Choroid plexus epithelial cell (primary cell): ENCODE data around the gene NDUFA3.
A peak's percentile ranks its signal among the peaks of the same experiment; 100 is the strongest.

ENCODE experiments used
- DNase-seq: peaks from one replicate; pipeline ENCODE4 v3.0.0-alpha.2; 2010; ENCODE audit warnings: low read depth
- H3K4me3 ChIP-seq: 2 replicates; pipeline ENCODE4 v1.5.1; 2011; ENCODE audit warnings: low read depth, mild to moderate bottlenecking, control low read depth, low read length, moderate library complexity
- TF ChIP-seq, protein P1 (sequence below): conservative IDR thresholded peaks from 2 replicates; pipeline ENCODE4 v1.5.1; 2011; ENCODE audit warnings: low read depth, mild to moderate bottlenecking, control low read depth, inconsistent platforms, low read length, moderate library complexity

The NDUFA3 gene

DNA sequence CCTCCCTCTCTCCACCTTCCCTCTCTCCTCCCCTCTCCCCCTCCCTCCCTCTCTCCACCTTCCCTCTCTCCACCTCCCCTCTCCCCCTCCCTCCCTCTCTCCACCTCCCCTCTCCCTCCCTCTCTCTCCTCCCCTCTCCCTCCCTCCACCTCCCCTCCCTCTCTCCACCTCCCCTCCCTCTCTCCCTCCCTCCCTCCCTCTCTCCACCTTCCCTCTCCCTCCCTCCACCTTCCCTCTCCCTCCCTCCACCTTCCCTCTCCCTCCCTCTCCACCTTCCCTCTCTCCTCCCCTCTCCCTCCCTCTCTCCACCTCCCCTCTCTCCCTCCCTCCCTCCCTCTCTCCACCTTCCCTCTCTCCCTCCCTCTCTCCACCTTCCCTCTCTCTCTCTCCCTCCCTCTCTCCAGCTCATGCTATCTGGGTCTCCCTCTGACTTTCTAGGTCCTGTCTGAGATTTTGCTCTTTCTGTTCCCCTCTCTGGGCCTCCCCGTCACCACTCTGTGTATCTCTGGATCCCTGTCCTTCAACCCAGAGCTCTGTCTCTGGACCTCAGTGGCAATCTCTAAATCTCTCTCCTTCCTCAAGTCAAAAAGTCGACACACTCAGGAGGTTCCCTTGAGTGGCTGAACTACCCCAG, 31.4 kb downstream of the NDUFA3 start:
- no peak overlapping the region for H3K4me3 ChIP-seq
- TF ChIP-seq, protein P1, sequence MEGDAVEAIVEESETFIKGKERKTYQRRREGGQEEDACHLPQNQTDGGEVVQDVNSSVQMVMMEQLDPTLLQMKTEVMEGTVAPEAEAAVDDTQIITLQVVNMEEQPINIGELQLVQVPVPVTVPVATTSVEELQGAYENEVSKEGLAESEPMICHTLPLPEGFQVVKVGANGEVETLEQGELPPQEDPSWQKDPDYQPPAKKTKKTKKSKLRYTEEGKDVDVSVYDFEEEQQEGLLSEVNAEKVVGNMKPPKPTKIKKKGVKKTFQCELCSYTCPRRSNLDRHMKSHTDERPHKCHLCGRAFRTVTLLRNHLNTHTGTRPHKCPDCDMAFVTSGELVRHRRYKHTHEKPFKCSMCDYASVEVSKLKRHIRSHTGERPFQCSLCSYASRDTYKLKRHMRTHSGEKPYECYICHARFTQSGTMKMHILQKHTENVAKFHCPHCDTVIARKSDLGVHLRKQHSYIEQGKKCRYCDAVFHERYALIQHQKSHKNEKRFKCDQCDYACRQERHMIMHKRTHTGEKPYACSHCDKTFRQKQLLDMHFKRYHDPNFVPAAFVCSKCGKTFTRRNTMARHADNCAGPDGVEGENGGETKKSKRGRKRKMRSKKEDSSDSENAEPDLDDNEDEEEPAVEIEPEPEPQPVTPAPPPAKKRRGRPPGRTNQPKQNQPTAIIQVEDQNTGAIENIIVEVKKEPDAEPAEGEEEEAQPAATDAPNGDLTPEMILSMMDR = no peak
- DNase-seq = no peak

DNA sequence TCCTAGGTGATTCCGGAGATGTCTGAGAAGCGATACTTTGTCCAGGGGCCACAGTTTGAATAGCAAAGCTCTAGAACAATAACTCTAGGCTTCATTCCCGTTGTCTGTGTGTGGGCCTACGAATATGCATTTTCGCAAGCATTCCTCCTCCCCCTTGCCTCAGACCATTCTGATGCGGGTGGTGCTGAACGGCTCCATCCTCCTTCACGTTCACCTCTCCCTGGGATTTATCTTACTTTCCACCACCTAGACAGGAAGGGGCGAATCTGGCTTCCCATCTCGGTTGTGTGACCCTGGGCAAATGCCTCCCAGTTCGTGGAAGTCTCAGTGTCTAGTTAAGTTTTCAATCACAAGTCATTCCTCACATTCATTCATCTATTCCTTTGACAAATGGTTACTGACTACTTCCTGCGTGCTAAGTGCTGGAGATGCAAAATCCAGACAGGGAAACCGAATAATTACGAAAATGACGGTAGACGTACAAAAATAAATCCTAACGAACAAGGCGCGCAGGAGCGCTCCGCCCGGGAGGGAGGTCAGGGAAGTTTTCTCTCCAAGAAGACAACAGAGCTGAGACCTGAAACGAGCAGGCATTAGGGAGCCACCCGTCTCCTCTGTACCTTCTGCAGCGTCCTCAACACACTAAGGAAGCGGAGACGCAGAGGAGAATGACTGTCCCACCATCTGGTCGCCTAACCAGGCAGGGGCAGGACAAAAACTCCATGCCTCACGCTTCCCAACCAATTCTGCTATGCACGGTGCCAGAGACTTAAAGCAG, 33.6 kb downstream of the NDUFA3 start:
- peak overlapping the region; percentile 66 for H3K4me3 ChIP-seq
- DNase-seq = no peak
- TF ChIP-seq, protein P1 = no peak

DNA sequence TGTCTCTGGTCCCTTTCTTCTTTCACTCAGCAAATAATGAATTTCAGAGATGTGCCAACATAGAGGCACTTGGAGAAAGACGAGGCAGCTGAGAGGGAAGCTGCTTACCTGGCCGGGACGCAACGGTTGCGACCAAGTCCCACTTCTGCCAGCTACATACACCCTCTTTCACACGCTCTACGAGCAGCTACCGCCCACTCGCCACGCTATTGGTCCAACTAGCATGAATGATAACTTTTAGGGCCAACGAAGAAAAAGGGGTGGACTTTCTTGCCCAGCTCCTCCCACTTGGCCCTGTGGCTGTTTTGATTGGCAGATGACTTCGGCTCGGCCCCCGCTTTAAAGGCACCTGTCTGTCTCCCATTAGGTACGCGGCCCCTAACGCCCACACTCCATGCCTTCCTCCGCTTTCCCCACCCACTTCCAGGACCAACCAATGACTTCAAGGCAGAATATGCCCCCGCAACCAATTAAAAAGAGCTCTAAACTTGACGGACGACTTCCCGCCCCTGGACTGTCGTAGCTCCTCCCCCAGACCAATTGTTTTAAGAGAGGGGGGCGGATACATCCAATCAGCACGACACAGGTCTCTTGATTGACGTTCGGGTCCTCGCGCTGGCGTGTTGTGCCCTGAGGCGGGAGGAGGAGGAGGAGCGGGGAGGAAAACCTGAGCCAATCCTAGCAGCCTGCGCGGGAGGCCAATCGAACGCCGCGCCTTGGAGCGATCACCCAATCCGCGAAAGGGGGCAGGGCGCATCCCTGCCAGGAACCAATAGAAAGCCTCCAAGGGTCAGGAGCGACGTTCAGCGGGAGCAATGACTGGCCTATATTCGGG, 34.4 kb downstream of the NDUFA3 start:
- H3K4me3 ChIP-seq = peak overlapping the region; percentile 86
- DNase-seq = peak; percentile 100
- TF ChIP-seq, protein P1 = no peak

DNA sequence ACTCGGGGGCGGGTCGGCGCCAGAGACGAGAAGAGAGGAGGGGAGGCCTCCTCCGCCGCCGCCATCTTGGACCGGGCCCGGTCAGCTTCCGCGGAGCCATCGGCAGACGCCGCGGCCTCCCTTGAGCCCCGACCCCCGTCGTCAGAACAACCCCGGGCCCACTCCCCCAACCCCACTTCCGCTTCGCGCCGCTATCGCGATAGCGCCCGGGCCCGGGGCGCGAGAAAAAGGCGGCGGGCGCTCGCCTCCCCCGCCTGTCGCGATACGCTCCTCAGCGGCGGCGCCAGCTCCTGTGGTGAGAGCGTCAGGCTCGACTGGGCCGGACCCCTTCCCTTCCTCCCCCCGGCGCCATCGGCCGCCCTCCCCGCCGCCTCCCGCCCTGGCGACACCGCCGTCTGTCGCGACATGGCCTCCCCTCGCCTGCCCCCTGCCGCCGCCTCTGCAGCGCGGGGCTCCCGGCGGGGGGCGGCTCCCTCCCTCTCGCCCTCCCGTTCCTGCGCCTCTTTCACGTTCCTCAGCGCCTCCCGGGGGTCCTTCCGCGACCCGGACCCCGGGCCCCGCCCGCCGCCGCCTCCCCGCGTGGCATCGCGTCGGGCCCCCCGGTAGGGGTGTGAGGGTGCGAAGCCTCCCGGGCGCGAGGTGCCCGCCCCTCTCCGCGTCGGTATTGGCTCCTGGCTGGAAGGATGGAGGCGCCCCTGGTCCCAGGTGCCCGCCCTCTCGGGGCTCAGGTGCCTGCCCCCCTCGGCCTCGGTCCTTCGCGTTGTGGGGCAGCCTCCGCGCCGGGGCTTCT, 35.2 kb downstream of the NDUFA3 start, which contains the start of gene CNOT3:
CNOT3 (plus strand) TSS at position 64 of the 790 bp plus-strand sequence. CDS start 5,217 bp downstream, outside the sequence.
- DNase-seq = no peak
- TF ChIP-seq, protein P1 = no peak
- H3K4me3 ChIP-seq = peak within 1 kb of the TSS; percentile 86

DNA sequence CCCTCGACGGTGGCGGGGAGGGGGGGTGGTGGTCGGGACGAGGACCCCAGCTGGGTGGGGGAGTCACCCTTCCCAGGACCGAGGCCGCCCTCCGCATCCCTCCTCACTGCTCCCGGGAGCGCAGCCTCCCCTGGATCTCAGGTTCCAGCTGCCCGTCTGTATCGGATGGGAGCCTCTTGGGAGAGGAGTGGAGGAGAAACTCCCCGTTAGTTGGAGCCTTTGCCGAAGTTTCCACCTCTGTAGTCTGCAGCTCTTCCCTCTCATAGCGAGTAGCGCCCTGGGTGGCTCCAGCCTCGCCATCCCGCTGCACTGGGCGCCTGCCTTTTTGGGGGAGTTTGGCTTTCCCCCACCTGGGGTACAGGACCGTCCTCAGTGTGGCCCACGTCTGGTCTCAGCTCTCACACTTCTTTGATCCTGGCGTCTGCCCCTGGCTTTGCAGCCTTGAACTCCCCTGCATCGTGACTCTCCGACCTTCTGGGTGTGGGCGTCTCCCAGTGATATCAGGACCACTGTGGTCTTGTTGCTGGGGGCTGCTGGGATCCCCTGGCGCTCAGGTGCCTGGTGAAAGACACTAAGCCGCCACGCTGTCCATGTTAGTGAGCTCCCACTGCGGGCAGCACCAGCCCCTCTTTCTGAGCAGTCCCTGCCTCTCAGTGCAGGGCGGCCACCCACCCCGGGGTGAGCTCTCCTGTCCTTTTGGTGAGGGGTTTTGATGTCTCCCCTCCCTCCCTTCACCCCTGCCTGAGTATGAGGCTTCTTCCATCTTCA, 36.0 kb downstream of the NDUFA3 start:
- DNase-seq = no peak
- TF ChIP-seq, protein P1 = no peak
- H3K4me3 ChIP-seq = peak overlapping the region; percentile 86

DNA sequence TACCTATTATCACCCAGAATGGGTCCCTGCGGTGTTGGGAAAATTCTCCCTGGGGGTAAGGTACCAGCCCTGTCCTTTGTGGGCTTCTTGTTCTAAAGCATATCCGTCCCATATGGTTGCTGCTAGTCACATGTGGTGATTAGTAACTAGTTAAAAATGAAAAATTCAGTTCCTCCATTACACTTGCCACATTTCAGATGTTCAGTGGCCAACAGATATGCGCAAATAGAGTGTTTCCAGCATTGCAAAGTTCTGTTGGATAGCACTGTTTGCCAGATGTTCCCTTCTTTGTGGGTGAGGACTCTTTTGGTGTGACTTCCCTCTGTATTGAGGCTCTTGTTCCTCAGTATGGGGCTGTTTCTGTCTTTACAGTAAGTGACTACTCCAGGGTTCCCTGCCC, 38.7 kb downstream of the NDUFA3 start:
- H3K4me3 ChIP-seq = no peak overlapping the region
- DNase-seq = no peak
- TF ChIP-seq, protein P1 = no peak
